ENCODE measurements around the gene TANGO6.
A peak's percentile ranks its signal among the peaks of the same experiment; 100 is the strongest.
"Not testable (repeated sequence)": the region's sequence is repeated elsewhere in the genome, so short reads cannot be mapped to it uniquely, and the experiment has no call there.

The TANGO6 gene

DNA sequence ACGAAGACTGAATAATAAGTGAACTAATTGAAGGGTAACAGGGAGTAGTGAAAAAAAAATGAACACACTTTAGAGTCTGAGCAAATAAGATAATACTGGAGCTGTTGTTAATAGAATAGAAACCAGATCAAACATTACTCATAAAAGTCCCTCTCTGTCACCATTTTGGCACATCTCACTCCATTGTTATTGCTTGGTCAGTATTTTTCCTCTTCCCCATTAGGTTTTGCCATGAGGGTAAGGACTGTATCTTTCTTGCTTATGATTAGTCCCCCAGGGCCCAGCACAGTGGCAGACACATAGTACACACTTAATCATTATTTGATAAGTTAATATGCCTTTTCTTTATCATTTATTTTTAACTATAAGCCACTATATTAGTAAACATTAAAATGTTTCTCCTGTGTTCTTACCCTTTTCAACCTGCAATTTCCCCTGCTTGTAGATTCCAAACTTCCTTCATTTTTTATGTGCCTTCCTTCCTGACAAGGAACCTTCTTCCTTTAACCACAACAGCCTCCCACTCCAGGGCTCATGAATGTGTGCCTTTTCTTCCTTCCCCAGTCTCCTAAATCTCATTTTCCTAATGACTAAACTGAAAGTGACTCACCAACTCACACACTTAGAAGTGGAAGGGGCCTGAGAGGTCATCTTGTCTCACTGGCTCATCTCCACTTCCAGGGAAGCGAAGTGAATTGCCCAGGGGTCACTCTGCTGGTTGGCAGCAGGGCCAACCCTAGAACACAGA is 173.9 kb downstream of the TANGO6 start:
- peak in 1 of 3 experiments; percentile 26 for DNase-seq

DNA sequence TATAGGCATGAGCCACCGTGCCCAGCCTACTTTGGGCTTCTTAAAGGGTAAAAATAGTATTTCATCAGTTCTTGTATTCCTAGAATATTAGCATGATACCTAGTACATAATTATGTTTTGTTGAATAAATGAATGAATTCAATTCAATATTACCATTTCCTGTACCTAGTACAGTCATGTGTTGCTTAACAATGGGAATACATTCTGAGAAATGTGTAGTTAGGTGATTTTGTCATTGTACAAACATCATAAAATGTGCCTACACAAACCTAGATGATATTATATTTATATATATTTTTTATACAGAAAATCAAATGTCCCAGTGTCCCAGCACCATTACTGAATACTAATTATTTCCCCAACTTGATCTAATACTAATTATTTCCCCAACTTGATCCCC is 176.5 kb downstream of the TANGO6 start:
- DNase-seq: no peak

DNA sequence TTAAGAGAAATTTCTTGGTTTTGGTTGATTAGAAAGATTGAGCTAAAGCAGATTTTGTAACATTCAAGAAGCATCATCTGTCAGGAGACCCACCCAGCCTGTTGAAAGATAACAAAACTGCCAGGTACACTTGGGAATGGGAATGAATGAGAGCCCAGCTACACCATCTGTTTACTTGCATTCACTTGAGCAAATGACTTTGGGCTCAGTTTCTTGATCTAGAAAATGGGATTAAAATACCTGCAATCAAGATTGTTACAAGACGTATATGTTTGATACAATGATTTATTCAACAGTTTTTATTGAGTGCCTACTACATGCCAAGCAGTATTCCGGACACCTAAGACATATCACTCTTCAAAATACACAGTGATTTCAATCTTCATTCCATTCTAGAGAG is 185.8 kb downstream of the TANGO6 start:
- DNase-seq: no peak

DNA sequence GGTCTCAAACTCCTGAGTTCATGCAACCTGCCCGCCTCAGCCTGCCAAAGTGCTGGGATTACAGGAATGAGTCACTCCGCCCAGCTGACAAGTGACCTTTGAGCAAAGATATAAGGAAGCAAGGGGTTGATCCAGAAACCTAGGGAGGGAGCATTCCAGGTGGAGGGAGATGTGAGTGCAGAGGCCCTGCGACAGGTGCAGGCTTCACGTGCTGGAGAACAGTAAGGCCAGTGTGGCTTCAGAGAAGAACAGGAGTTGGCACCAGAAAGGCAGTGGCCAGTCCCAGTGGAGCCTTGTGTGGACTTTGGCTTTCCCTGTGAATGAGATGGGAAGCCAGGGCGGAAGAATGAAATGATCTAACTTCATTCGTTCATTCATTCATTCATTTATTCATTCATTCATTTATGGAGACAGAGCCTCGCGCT is 188.6 kb downstream of the TANGO6 start:
- DNase-seq: no peak

DNA sequence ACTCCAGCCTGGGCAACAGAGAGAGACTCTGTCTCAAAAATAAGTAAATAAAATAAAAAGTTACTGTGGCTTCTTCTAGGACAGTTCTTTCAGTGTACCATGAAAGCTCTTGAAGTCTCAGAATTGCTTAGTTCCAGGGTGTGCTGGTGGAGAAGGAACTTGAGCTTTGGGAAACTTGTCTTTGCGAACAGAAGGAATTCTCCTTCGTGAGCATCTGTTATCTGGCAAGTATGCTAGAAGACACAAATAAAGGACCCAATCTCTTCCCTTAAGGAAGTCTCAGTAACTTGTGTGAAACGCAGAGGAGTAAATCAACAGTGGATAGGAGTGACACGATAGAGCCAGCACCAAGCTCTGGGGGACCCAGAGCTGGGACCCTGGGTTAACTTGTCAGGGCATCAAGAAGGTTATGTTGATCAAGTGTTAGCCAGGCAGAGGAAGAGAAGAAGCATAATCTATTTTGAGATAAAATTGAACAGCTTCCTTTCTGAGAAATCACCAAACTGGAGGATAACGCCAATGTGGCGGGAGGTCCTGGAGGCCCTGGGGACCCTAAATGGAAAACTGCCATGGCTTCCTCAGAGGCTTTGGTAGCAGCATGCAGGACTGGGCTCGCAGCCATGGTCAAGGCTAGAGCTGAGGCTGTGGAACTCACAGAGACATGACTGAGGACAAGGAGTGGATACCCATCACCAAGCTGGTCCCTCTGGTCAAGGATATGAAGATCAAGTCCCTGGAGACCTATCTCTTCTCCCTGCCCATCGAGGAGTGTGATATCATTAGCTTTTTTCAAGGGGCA is 190.0 kb downstream of the TANGO6 start:
- DNase-seq: no peak

DNA sequence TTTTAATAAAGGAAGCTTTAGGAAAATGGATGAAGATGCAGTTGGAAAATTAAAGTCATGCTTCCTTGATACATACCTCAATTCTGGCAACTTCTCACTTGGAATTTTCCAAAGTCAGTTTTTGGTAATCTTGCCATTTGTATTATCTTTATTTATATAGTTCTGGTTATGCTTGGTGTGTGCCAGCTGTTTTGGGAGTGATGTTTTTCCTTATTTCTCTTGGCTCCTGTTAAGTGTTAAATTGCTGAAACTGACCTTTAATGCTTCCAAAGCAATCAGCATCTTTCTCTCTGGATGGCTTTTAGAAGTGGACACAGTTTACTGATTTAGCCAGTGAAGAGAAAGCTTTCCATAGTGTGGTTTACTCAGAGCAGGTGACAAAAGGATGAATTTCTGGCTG is 192.0 kb downstream of the TANGO6 start:
- no peak for DNase-seq

DNA sequence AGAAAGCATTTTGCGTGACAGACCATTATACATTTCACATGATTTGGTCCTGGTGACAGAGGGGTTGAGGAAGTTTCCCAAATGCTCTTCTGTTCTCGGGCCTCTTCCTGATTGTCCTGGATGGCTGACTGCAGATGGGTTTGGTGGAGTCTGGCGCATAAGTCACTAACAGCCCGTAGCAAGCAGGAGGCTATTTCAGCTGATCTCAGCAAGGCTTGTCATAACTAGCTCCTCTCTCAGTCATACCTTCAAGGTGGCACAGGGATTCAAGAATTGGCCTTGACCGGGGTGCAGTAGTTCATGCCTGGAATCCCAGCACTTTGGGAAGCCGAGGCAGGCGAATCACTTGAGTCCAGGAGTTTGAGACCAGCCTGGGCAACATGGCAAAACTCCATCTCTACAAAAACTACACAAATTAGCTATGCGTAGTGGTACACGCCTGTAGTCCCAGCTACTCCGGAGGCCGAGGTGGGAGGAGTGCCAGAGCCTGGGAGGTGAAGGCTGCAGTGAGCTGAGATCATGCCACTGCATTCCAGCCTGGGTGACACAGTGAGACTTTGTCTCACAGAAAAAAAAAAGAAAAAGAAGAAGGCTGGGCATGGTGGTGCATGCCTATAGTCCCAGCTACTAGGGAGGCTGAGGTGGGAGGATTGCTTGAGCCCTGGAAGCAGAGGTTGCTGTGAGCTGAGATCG is 193.2 kb downstream of the TANGO6 start:
- DNase-seq: no peak

DNA sequence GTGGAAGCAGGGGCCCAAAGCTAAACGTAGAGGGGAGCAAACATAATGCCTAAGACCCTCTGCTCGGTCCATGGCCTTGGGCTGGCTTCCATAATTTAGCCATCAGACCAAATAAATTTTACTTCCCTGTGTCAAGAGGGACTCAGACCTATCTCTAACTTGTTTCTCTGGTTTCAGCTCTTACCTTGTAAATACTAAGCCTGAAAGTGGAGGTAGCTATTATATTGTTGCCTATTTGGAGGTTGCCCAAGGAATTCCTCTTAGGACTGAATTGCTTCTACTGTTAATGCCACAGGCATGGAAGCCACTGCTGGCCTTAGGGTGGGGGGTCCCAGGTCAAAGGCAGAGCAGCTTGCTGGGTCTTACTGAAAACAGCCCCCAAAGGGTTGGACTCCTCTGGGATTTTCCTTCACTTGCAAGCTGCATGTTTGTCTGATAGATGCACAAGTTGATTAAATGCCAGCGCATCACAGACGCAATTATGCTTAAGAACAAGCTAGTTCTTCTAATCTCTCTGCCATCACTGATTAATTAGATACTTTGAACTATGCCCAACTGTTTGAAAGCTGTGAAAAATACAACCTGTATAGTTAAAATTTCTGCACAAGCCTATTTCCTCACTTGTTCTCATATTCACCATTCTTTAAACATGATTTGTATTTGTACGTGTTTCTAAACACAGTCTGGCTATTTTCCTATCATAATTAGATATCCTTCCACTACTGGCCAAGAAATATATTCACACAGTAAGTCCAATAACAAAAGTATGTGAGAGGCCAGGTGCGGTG is 194.2 kb downstream of the TANGO6 start:
- no peak for DNase-seq

DNA sequence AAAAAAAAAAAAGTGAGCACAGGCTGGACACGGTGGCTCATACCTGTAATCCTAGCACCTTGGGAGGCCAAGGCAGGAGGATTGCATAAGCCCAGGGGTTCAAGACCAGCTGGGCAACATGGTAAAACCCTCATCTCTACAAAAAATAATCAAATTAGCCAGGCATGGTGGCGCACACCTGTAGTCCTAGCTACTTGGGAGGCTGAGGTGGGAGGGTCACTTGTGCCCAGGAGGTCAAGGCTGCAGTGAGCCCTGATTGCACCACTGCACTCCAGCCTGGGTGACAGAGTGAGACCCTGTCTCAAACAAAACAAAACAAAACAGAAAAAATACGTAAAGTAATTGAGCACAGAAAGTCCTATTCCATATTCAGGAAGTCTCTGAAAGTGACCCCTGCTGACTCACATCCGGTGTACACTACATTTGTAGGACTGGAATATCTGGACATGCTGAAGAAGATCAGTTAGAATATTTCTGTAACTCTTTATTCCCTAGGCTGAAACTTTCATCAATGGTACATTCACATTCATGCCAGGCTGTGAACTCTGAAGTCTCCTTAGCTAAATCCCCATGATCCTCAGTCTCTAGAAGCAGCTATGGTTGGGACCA is 196.1 kb downstream of the TANGO6 start:
- no peak for DNase-seq

DNA sequence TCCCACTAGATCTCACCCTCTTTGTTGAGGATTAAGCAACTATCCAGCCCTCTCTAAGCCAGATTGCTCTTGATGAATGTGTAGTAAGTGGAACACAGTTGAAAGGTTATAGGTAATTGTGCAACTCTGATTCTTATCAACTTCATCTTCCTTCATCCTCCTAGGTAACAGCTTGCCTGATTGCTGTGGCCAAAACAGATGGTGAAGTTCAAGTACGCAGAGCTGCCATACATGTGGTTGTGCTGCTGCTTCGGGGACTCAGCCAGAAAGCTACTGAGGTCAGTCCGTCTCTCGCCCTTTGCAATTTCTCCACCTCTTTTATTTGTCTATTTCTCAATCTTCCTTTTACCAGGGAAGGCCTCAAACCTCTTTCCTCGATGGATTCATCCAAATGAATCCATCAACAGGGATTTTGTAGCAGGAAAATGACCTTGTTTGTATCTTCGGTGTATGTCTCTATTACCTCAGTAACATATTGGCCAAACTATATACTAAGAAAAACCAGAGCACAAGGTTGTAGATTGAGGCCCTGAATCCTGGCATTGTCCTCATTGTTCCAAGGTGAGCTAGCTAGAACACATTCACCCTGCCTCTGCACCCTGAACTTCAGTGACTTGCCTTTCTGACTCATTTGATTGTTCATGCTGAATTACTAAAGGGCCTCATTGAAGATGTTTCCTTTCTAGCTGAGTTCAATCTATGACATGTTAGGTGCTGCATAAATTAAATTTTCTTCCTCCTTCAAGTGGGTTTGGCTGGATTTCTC is 197.0 kb downstream of the TANGO6 start:
- no peak for DNase-seq

DNA sequence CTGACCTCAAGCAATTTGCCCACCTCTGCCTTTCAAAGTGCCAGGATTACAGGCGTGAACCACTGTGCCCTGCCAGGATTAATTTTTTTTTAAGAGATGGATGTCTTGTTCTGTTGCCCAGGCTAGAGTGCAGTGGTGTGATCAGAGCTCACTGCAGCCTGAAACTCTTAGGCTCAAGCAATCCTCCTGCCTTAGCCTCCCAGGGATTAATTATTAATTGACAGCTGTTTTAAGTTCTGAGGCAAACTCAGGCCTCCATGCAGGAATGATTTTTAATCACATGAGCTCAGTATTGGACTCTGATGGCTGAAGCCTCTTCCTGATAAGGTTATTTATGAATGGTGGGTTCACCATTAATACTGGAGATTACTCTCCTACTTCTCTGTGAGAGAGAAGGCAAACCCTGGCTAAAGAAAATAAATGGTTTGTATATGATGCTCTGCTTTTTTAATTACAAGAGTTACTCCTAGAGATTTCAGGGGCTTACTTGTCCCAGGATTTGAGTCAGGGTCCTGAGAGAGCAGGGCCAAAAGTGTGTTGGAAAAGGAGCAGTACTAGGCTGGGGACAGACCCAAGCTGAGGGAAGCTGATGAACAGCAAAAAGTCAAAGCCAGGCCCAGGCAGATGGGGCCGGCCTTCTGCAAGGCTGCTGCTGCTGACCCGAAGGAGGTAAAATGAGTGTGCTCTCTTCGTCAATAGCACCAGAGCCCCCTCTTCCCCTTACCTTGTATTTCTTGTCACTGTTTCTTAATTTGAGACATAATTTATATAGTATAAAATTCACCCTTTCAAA is 205.2 kb downstream of the TANGO6 start:
- no peak for DNase-seq

DNA sequence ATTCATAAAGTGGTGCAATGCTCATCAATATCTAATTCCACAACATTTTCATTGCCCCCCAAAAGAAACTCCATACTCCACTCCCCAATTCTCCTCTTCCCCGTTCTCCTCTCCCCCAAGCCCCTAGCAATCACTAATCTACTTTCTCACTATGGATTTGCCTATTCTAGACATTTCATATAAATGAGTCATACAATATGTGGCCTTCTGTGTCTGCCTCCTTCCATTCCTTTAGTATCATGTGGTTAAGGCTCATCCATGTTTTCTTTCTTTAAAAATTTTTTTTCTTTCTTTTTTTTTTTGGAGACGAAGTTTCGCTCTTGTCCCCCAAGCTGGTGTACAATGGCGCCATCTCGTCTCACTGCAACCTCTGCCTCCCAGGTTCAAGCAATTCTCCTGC is 205.8 kb downstream of the TANGO6 start:
- DNase-seq: no peak

DNA sequence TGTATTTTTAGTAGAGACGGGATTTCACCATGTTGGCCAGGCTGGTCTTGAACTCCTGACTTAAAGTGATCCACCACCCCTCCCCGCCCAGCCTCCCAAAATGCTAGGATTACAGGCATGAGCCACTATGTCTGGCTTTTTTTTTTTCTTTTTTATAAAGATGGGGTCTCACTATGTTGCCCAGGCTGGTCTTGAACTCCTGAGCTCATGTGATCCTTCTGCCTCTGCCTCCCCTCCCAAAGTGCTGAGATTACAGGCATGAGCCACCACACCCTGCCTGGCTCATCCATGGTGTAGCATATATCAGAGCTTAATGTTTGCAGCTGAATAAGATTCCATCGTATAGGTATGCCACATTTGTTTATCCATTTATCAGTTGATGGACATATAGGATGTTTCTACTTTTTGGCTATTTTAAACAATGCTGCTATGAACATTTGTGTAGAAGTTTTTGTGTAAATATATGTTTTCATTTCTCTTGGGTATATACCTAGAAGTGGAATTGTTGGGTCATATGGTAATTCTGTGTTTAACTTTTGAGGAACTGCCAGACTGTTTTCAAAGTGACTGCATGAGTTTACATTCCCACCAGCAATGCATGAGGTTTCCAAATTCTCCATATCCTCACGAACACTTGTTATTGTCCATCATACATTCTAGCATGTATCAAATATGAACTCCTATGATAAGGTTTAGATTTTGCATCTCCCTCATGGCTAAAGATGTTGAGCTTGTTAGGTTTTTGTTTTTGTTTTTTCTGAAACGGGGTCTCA is 206.5 kb downstream of the TANGO6 start:
- no peak for DNase-seq

DNA sequence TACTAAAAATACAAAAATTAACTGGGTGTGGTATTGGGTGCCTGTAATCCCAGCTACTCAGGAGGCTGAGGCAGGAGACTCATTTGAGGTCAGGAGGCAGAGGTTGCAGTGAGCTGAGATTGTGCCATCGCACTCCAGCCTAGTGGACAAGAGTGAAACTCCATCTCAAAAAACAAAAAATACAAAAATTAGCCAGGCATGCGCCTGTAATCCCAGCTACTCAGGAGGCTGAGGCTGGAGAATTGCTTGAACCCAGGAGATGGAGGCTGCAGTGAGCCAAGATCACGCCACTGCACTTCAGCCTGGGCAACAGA is 208.1 kb downstream of the TANGO6 start:
- DNase-seq: not testable (repeated sequence)

DNA sequence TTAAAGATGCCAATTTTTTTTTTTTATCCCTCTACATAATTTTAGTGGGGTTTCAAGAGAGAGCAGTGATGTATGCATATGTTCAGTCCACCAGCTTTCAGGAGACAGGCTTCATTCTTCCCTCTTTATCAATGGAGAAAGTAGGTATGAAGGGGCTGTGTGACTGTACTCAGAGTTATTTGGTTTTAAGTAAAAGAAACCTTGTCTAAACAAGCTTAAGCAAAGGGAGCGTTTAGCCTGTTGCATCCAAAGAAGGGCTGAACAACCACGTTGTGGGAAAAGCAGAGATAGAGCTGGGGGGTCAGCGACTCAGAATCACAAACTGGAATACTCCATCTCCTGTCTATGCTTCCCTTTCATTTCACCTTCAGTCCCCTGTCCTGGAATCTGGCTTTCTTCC is 211.7 kb downstream of the TANGO6 start:
- DNase-seq: no peak

DNA sequence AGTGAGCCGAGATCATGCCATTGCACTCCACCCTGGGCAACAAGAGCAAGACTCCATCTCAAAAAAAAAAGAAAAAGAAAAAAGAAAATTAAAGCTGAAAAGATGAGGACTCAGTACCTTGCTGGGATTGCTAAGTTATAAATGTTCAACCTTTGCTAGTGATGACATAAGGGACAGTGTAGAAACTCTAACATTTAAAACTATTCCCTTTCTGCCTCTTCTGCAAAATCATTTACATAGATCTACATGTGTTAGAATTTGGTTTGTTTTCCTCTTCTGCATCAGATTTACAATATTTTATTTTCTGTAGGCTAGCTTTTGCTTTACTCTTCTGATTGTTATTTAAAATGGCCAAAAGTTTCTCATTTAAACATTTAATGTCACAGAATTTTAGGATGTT is 212.6 kb downstream of the TANGO6 start:
- DNase-seq: no peak

DNA sequence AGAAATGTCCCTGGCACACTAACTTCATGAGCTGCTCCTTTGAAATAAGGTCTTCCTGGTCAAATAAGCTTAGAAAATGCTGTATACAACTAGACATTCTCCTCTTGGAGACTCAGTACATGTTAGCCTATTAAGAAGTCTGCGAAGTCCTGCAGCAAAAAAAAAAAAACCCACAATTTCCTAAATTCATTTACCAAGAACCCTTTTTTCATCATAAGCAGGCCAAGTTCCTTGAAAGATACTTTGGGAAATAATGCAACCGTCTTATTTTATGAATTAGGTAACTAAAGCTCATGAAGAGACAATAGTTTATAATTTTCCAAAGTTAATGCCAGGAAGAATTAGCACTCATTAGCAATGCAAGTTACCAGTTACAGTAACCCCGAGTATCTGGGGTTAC is 213.1 kb downstream of the TANGO6 start:
- no peak for DNase-seq

DNA sequence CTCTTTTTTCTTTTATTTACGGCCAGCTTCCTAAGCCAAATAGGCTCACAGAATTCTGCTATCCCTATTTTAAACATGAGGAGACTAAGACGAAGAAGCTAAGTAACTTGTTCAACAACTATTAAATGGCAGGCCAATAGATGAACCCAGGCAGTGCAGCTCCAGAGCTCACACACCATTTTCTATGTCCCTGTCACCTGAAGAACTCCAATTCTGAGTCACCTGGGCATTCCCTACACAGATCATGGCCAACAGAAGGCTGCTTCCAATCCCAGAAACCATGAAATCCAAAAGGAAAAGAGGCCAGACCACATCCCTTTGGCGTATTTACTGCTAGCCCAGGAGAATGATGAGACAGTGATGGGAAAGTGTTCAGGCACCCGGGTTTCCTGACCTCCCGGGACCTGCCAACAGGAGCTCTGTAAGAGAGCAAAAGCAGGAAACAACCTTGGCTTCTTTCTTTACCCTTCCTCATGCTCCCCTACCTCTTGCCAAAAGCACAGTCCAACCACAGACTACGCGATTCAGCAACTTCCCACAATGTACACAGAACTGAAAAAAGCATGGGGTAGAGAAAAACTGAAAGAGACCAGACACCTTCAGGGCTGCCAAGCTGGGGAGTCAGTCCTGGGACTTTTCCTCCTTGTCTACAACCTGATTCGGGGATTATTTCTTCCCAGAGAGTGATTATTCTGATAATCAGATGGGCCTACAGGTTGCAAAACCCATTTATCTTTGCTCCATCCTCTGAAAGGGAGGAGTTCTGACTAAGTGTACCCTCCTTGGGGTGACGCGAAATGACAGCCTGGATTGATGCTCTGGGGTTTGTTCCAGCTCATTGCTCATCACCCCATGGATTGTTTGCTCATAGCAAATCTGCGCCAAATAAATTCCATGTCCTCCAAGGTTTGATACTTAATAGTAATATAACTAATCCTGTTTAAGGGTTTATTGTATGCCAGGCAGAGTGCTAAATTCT is 214.4 kb downstream of the TANGO6 start:
- DNase-seq: peak in 2 of 3 experiments; percentile 8 to 30

DNA sequence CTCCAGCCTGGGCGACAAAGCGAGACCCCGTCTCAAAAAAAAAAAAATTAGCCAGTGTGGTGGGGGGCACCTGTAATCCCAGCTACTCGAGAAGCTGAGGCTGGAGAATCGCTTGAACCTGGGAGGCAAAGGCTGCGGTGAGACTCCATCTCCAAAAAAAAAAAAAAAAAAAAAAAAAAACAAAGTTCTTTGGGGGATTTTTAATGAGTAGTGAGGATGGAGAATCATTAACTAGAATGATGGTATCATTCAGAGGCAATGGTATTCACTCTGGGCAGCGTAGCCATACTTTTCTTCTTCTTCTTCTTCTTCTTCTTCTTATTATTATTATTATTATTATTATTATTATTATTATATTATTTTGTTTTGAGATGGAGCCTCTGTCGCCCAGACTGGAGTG is 220.2 kb downstream of the TANGO6 start:
- not testable (repeated sequence) for DNase-seq

All from NCI-H1417 (cell line).